ENCODE results near the gene MORN5. TPM values are rescaled to one million over a fixed set of nuclear protein-coding genes. Genes with fewer than 3 reads are reported as not detected.
A peak's percentile ranks its signal among the peaks of the same experiment; 100 is the strongest.

MORN5 gene
- total and polyA plus RNA-seq, 10 donors: 1.4 TPM; not detected in 9

- Histone ChIP-seq H3K36me3 (no peaks in the 10 kb centered on the region), H3K4me1 (peaks cover 8 to 32% (median 29%) of the 10 kb centered on the region in 6 donors), H3K9me3 (peaks cover 0 to 1% (median 0%) of the 10 kb centered on the region in 8 donors), H3K27ac (no peak overlapping the region), H3K4me3 (no peak overlapping the region), H3K27me3 (replicated peaks in 1 of 7) (peaks cover 0 to 44% (median 21%) of the 10 kb centered on the region in 7 donors)
- no peak for TF ChIP-seq POLR2AphosphoS5 (IDR thresholded peaks at IDR 0.05)
- TF ChIP-seq CTCF (IDR thresholded peaks at IDR 0.05 in 8 of 11, conservative IDR thresholded peaks at IDR 0.05 in 3 of 11): no peak
- TF ChIP-seq POLR2A (IDR thresholded peaks at IDR 0.05): no peak
- intact Hi-C loops (cut with DNase I; ENCODE audit: low total_unique reads): loop anchor here (2.0 to 10.0 kb wide), 3 partner anchors 24 to 692 kb away; no protein-coding TSS in a partner anchor
- 37 to 52% (median 48%) methylated on average over 6 of the region's 6 CpGs; no CpG with 5 or more reads in 1 of the 5 donors for WGBS, 5 donors
- no peak for DNase-seq
These were observed 37.2 kb upstream of the MORN5 start for GRCh38 chr9:122122468-122122867.

- intact Hi-C loops (cut with DNase I; ENCODE audit: low total_unique reads): loop anchor here (2.0 to 10.0 kb wide), 3 partner anchors 24 to 692 kb away; no protein-coding TSS in a partner anchor
- H3K4me3 ChIP-seq: no peak overlapping the region
- DNase-seq: peak; percentile 86
- WGBS, 5 donors: 24 to 31% (median 30%) methylated on average over 13 of the region's 13 CpGs
- peaks cover 0 to 50% (median 21%) of the 10 kb centered on the region in 7 donors for H3K27me3 ChIP-seq (replicated peaks in 1 of 7)
- no peaks in the 10 kb centered on the region for H3K9me3 ChIP-seq
- H3K36me3 ChIP-seq: no peaks in the 10 kb centered on the region
- H3K4me1 ChIP-seq: peaks cover 8 to 37% (median 34%) of the 10 kb centered on the region in 6 donors
- TF ChIP-seq POLR2A (IDR thresholded peaks at IDR 0.05) (no peak), CTCF (IDR thresholded peaks at IDR 0.05 in 8 of 11, conservative IDR thresholded peaks at IDR 0.05 in 3 of 11) (peak; percentile 80 to 97 (median 94))
- no peak overlapping the region for H3K27ac ChIP-seq
These were observed 36.6 kb upstream of the MORN5 start for GRCh38 chr9:122122903-122123632.

- H3K27ac ChIP-seq: no peak overlapping the region
- intact Hi-C loops (cut with DNase I; ENCODE audit: low total_unique reads): loop anchor here (2.0 to 10.0 kb wide), 3 partner anchors 227 to 691 kb away; no protein-coding TSS in a partner anchor
- no peak overlapping the region for H3K4me3 ChIP-seq
- no peaks in the 10 kb centered on the region for H3K9me3 ChIP-seq
- DNase-seq: no peak
- TF ChIP-seq POLR2AphosphoS5 (IDR thresholded peaks at IDR 0.05) (no peak), POLR2A (IDR thresholded peaks at IDR 0.05) (no peak), CTCF (IDR thresholded peaks at IDR 0.05 in 8 of 11, conservative IDR thresholded peaks at IDR 0.05 in 3 of 11) (no peak)
- H3K36me3 ChIP-seq: no peaks in the 10 kb centered on the region
- peaks cover 0 to 58% (median 21%) of the 10 kb centered on the region in 7 donors for H3K27me3 ChIP-seq (replicated peaks in 1 of 7)
- peaks cover 13 to 47% (median 43%) of the 10 kb centered on the region in 6 donors for H3K4me1 ChIP-seq
- WGBS, 5 donors: 89 to 93% (median 93%) methylated on average over 1 of the region's 1 CpG
These were observed 35.7 kb upstream of the MORN5 start for GRCh38 chr9:122124048-122124447.

DNA sequence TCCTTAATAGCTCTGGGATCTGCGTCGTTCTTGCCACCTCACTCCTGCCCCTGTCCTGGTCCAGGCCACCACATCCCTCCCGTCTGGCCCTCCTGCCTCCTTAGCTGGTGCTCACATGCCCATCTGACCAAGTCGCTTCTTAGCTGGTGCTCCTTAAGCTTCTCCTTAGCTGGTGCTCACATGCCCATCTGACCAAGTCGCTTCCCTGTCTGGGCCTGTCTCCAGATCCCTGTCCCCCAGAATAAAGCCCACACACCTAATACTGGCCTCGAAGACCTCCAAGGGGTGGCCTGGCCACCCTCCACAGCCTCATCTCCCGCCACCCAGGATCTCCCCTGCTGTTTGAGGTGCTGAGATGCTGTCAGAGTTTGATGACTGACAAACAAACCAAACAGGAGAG lies 35.2 kb upstream of the MORN5 start:
- DNase-seq: no peak
- Histone ChIP-seq H3K4me1 (peaks cover 13 to 48% (median 43%) of the 10 kb centered on the region in 6 donors), H3K27ac (no peak overlapping the region), H3K27me3 (replicated peaks in 1 of 7) (peaks cover 0 to 58% (median 21%) of the 10 kb centered on the region in 7 donors), H3K36me3 (no peaks in the 10 kb centered on the region), H3K4me3 (no peak overlapping the region), H3K9me3 (no peaks in the 10 kb centered on the region)
- TF ChIP-seq POLR2A (IDR thresholded peaks at IDR 0.05) (no peak), POLR2AphosphoS5 (IDR thresholded peaks at IDR 0.05) (no peak)
- WGBS, 5 donors: 71 to 80% (median 71%) methylated on average over 7 of the region's 7 CpGs
- intact Hi-C loops (cut with DNase I; ENCODE audit: low total_unique reads): loop anchor here (2.0 to 10.0 kb wide), 3 partner anchors 226 to 690 kb away; no protein-coding TSS in a partner anchor

Measured in spleen (tissue), 11 donors.